Skin epidermis (tissue), 12 donors: ENCODE data around the gene CSGALNACT2.
"Not testable (repeated sequence)": the region's sequence is repeated elsewhere in the genome, so short reads cannot be mapped to it uniquely, and the experiment has no call there.

ENCODE experiments used
- H3K27ac ChIP-seq, 21 experiments: fragments of 200-600 bp; sonication (generic) in 11 of 21; one replicate each; pipeline ENCODE4 v1.5.0; 2020; ENCODE audit warnings: mild to moderate bottlenecking in 3 of 21, inconsistent platforms in 2 of 21, moderate library complexity in 2 of 21
- H3K4me3 ChIP-seq, 7 experiments: fragments of 200-600 bp; sonication (generic) in 2 of 7; one replicate each; pipeline ENCODE4 v1.5.0; 2020; ENCODE audit warnings: inconsistent platforms in 2 of 7, mild to moderate bottlenecking in 2 of 7, moderate library complexity in 1 of 7

Gene CSGALNACT2

DNA sequence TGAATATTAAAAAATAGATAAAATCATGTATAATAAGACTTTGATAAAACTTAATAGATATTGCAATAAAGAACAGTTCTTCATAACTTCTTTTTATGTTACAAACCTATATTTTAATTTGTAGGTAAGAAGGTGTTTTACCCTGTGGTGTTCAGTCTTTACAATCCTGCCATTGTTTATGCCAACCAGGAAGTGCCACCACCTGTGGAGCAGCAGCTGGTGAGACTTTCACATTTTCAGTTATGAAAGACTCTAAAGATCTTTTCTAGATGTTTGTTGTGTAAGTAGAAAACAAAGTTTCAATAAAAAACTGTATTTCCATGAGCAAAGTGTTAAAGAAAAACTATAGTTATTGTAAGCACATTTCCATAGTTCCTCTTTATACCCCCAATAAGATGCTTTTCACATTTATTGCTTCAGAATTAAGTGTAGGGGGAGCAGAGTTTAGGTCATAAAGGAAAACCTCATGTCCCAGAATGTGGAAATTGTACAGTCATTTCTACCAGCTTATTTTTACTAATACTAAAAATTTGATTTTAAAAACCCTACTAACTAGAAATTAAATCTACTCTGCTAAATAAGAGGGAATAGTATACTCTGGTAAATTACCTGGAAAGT is 28.7 kb downstream of the CSGALNACT2 start:
- Histone ChIP-seq H3K4me3 (no peak overlapping the region), H3K27ac (no peak overlapping the region)

DNA sequence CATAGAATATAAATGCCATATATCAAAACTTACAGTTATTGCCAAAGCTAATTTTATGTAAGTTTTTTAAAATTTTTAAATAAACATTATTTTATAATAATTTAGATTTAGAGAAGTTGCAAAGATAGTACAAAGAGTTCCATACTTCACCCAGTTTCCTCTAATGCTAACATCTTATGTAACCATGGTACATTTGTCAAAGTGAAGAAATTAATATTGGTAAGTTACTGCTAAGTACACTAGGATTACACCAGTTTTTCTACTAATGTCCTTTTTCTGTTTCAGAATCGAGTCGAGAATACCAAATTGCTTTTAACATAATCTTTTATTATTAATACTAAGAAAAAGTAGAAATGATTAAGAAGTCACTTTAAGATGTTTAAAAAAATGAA is 29.2 kb downstream of the CSGALNACT2 start:
- no peak overlapping the region for H3K4me3 ChIP-seq
- H3K27ac ChIP-seq, result no peak overlapping the region

DNA sequence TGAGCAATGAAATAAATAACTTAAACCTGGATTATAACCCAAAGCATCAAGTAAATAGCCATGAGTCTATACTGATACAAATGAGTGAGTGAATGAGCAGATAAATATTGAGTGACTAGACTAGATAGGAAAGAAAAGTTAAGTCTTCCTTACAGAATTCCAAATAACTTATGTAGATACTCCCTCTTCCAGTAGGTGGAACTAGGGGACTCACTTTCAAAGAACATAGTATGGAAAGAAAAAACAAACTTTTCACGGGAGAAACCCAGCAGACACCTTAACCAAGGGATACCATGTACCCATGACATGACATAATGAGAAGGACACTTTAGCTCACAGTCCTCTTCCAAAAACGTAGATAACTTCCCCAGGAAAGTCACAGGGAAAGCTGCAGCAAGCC is 32.2 kb downstream of the CSGALNACT2 start:
- no peak overlapping the region for H3K4me3 ChIP-seq
- no peak overlapping the region for H3K27ac ChIP-seq

DNA sequence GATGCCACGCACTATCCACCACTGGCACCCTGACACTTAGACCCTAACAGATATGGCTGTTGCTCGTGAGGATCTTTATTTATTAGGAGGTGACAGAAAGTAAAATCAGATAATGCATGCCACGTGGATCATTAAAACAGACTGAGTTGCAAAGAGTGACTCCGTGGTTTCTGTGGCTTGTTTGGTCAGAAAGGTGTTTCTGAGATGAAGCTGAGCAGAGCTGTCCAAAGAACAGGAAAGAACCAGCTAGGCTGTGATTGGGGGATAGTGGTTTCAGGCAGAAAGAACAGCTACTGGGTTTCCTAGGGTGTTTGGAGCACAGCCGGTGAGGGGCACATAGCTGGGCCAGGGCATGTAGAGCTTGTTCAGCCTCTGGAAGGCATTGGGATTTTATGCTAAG is 34.4 kb downstream of the CSGALNACT2 start:
- H3K4me3 ChIP-seq, result no peak overlapping the region
- H3K27ac ChIP-seq, result no peak overlapping the region

DNA sequence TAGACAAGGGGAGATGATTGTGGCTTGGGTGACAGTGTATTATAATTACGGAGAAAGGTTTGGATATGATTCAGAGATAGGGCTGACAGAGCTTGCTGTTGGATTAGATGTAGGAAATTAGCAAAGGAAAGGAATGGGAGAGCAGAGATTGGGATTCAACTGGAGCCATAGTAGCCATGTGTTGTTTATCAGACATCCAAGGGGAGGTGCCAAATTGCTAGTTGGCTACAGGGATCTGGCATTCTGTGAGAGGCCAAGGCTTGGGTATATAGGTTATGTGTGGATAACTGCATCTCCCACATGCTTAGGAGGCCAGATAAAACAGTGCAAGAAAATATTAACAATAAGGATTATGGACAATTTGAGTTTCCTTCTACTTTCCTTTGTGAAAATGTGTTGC is 34.9 kb downstream of the CSGALNACT2 start:
- Histone ChIP-seq H3K4me3 (no peak overlapping the region), H3K27ac (no peak overlapping the region)

DNA sequence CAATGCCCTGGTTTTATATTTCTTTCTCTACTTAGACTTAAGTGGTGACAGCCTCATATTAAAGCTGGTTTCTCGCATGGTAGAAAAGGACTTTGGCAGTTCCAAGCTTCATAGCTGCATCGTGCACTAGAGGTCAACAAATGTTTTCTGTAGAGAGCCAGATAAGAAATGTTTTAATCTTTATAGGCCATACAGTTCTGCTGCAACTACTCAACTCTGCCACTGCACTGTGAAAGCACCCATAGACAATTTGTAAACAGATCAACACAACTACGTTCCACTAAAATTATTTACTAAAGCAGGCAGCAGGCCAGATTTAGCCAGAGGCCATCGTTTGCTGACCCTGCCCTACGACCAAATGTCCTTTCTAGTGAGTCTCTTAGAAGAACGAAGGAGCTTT is 36.7 kb downstream of the CSGALNACT2 start:
- H3K27ac ChIP-seq, result no peak overlapping the region

DNA sequence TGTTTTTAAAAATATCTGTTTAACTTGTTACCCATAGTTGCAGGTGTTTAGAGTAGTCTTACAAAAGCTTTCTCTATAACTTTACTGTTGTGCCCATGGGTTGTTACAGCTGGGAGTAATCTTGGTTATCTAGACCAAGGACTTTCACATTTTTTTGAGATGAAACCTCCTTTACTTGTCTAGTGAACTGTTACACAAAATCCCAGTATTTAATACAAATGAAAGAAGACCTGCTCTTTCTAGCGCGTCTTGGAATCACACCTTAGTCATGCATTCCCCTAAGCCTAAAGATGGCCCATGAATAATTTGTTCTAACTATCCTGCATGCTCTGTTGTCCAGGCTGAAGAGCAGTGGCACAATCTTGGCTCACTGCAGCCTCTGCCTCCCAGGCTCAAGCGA is 38.0 kb downstream of the CSGALNACT2 start:
- Histone ChIP-seq H3K27ac (no peak overlapping the region), H3K4me3 (no peak overlapping the region)

More for the DNA sequence above, 36.7 kb downstream of the CSGALNACT2 start:
- H3K4me3 ChIP-seq, result no peak overlapping the region

DNA sequence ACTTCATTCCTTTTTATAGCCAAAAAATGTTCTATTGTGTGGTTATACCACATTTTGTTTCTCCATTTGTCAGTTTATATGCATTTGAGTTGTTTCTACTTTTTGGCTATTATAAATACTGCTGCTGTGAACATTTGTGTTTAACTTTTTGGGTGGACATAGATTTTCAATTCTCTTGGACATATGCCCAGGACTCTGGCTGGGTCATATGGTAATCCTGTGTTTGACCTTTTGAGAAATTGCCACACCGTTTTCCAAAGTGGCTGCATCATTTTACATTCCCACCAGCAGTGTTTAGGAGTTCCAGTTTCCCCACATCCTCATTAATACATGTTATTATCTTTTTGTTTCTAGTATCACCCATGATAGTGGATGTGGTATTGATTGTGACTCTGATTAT is 39.4 kb downstream of the CSGALNACT2 start:
- Histone ChIP-seq H3K27ac (no peak overlapping the region), H3K4me3 (no peak overlapping the region)

DNA sequence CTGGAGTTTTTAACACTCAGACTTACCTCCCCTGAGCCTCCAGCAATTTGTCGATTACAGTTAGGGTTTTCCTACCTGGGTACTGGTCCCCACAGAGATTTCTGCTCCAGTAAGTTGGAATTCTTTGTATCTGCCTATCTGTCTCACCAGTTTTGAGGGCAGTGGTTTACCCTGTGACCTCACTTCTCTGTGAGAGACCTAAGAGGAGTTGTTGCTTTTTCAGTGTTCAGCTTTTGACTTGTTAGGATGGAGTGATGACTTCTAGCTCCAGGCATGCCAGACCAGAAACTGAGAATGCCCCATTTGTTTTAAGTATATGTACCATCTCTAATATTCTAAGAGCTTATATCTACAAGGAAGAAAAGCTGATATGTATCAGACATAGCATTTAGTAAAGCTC is 42.9 kb downstream of the CSGALNACT2 start:
- H3K27ac ChIP-seq, result no peak overlapping the region

DNA sequence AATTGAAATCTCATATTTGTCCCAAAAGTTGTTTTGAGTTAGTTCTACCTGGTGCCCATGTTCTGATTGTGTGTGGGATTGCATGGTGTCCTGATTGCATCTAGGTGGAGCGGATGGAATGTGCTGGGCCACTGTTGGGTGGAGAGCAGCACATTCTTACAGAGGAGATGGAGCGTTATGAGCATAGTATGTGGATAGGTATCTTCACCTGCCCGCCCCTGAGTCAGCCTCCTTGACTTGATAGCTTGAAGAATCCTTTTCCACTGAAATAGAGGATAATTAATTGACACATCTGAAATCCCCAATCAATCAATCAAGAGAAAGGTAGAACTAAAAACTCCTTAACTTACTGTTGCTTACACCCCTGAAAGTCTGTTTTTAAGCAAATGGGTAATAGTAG is 45.5 kb downstream of the CSGALNACT2 start:
- not testable (repeated sequence) for H3K4me3 ChIP-seq, H3K27ac ChIP-seq

More for the DNA sequence above, 42.9 kb downstream of the CSGALNACT2 start:
- H3K4me3 ChIP-seq, result no peak overlapping the region

DNA sequence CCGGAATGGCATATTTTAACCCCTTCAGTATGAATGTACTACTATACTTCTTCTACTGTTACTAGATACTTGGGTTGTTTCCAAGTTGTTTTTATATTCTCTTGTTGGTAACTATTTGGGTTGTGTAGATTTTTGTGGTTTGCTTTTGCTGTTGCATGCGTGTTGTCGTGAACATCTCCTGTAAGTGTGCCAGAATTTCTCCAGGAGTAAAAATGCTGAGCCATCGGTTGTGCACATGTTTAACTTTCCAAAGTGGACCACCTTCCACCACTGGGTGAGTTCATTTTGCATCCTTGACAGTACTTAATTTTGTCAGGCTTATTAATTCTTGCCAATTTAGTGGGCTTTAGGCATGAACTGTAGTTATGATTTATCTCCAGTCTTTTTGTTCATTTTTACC is 47.9 kb downstream of the CSGALNACT2 start:
- Histone ChIP-seq H3K4me3 (no peak overlapping the region), H3K27ac (no peak overlapping the region)

DNA sequence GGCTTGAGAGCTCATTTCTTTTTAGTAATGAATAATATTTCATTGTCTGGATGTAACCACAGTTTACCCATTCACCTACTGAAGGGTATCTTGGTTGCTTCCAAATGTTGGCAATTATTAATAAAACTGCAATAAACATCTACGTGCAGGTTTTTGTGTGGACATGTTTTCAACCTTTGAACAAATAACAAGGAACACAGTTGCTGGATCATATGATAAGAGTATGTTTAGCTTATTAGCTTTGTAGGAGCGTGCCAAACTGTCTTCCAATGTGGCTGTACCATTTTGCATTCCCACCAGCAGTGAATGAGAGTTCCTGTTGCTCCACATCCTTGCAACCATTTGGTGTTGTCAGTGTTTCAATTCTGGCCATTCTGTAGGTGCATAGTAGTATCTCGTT is 49.0 kb downstream of the CSGALNACT2 start:
- H3K4me3 ChIP-seq, result no peak overlapping the region
- no peak overlapping the region for H3K27ac ChIP-seq

DNA sequence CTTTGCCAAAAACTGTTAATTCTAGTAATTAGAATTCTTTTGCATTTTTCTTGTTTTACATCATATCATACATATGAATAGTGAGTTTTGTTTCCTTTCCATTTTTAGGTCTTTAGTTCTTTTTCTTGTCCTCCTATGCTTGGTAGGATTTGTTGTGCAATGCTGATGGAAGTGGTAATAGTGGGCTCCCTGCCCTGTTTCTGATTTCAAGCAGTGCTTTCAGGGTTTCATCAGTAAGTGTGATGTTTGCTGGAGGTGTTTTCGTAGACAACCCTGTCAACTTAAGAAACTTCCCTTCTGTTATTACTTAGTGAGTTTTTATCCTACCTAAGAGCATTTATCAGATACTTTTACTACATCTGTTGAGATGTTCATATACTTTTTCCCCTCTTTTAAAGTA is 50.5 kb downstream of the CSGALNACT2 start:
- no peak overlapping the region for H3K4me3 ChIP-seq
- H3K27ac ChIP-seq, result no peak overlapping the region

DNA sequence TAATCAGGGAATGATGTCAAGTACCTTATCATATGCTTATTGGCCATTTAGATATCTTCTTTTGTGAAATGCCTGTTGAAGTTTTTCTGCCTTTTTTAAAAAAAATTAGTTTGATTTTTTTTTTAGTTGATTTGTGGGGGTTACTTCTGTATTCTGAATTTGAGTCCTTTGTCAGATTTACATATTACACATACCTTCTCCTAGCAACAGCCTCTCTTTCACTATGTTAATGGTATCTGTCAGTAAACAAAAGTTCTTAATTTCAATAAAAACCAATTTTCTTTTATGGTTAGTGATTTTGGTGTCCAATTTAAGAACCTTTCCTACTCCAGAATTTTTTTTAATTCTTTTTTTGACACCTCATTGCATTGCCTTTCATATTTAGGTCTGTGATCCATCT is 52.0 kb downstream of the CSGALNACT2 start:
- Histone ChIP-seq H3K4me3 (no peak overlapping the region), H3K27ac (no peak overlapping the region)

DNA sequence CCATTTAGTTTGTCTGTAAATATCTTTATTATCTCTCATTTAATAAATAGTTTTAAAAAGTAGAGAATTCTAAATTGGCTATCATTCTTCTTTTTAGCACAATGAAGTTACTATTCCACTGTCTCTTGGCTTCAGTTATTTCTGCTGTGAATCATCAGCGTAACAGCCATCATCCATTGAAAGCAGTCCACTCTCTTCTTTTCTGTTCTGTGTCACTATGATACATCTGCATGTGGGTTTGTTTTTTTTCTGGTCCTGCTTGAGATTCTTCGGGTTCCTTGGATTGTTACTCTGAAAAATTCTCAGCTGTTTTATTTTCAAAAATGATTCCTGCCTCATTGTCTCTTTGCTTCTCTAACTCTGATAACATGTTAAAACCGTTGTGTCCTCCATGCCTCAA is 52.5 kb downstream of the CSGALNACT2 start:
- Histone ChIP-seq H3K4me3 (no peak overlapping the region), H3K27ac (no peak overlapping the region)

DNA sequence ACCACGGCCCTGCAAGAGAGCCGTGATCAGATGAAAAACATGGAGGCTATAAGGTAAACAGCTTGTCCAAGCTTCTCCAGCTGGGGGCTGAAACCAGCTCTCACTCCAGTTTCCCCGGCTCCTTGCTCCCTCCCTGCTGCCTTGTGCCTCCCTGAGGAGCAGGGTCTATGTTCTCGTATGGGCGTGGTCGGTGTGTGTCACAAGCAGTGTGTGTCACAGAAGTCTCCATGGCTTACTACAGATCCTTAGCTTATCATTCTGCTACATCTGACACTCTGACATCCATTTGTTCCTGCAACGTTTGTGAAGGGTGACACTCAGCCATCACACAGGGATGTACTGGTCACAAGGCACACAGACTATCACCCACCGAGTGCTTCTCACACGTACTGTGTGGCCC is 54.6 kb downstream of the CSGALNACT2 start:
- no peak overlapping the region for H3K4me3 ChIP-seq
- H3K27ac ChIP-seq, result no peak overlapping the region

DNA sequence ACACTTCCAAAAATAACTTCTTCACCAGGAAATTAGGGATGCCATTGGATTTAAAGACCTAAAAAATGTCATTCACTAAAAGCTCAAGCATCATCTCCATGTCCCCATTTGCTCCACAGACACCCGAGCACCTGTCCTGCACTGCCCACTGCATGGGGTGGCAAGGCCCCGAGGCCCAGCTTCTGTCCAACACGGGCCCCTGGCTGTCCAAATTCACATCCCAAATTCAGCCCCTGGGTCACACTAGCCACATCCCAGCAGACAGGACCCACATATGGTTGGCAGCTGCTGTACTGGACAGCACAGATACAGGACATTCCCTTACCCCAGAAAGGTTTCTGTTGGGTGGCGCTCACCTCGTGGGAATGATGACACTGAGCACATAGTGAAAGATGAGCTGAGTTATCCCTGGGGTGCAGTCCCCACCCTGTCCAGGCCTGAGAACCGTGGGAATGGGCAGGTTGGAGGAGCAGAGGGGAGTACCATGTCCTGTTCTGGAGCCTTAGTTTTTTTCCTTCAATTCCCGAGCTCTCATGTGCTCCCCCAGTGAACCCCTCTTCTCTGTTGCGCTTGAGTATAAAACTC is 55.3 kb downstream of the CSGALNACT2 start:
- Histone ChIP-seq H3K27ac (no peak overlapping the region), H3K4me3 (no peak overlapping the region)

DNA sequence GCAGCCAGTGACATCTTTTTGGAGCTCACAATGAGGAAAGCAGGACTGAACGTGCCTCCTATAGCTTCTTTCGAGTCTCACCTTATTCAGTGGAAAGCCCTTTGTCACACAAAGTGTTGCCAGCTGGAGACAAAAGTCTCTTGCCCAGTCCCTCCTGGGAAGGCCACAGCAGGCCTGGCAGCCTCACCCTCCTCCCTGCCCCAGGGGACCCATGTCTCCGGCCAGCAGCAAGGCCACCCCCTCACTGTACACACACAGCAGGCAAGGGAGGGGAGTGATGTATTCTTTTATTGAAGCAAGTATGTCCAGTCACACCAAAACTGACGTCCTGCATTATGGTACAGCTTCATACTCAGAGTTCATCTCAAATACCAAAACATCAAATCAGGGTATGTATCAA is 56.0 kb downstream of the CSGALNACT2 start:
- no peak overlapping the region for H3K4me3 ChIP-seq
- H3K27ac ChIP-seq, result no peak overlapping the region

DNA sequence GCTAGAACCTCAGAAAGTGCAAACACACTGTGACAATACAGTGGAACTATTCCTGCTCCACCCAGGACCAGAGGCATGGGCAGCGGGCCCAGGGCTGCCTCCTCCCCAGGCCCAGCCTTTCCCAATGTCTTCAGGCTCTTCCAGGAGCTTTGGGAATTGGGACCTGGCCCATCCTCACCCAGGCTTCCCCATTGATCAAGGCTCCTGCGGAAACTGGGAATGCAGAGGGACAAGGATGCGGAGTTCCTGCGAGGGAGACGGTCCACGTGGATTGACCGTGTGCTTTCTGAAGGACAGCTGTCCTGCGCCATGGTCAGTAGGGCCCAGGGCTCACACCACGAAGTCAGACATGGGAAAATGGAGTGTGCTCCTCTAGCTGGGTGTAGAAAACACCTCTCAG is 56.6 kb downstream of the CSGALNACT2 start:
- no peak overlapping the region for H3K27ac ChIP-seq
- H3K4me3 ChIP-seq, result no peak overlapping the region

DNA sequence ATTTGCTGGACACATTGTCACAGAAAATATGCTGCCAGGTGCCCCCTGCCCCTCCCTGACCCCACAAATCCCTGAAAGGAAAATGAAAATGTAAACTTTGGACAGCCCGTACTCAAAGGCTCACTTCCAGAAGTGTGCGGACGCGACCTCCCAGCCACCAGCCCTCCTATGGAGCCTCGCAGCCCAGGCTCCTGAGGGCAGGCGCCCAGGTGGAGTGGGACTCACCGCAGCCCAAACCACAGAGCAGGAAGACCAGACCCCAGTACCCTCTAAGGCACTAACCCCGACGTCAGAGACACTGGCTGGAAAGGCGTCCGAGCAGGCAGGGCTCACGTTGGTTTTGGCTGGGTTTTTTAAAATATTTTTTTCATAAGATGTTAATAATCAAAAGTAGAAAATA is 57.3 kb downstream of the CSGALNACT2 start:
- Histone ChIP-seq H3K27ac (no peak overlapping the region), H3K4me3 (no peak overlapping the region)

DNA sequence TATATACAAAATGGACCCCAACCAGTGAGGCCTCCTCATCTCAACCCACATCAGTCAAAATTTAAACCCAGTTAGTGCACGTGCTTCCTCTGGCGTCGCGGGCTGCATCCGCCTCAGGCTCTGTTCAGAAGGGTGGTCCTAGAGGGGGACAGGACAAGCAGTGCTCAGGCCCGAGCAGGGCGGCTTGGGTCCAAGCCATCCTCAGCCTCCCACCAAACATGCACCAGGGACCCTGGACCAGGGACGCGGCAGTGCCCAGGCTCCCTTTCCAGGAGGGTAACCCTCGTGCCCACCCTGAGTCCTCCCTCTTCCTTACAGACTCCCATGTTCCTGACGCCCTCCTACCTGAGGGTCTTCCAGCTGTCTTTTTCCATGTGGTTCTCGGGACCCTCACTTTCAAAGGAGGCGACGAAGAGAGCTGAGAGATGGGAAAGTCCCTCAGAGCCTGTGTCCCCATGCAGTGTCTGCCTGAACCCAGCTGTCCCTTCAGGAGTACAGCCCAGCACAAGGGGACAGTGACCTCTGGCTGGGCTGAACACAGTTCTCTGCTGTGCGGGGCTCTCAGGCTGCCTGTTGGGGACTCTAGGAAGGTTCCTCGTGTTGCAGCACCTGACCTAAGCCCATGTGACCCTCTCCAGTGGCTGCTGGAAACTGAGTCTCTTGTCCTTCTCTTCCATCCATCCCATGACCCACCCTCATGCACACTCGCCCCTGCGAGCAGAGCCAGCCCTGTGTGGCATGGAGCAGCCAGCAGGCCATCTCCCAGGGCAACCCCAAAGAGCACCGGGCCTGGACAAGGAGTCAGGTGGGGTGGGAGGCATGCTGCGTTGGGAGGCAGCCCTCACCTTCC is 58.1 kb downstream of the CSGALNACT2 start:
- Histone ChIP-seq H3K27ac (no peak overlapping the region), H3K4me3 (no peak overlapping the region)
